22Rv1 (cell line): ENCODE data around the gene DIPK1B.

Experiments
- CTCF ChIP-seq: fragments of 450-650 bp; IDR thresholded peaks from 2 replicates; pipeline ENCODE4 v1.5.1; 2017; ENCODE audit warnings: mild to moderate bottlenecking
- ZFX ChIP-seq: fragments of 450-650 bp; IDR thresholded peaks from 2 replicates; pipeline ENCODE4 v1.6.1; 2017; ENCODE audit warnings: antibody characterized with exemption, borderline replicate concordance

GRCh38 chr9:136712690-136713544, 545 bp downstream of the DIPK1B start:
- TF ChIP-seq CTCF (no peak), ZFX (no peak)
